Stimulated activated CD4-positive, alpha-beta T cell treated with anti-CD3 and anti-CD28 coated beads, Interleukin-15, amount 100 ng/mL, for 24 hours (primary cell): ENCODE results near the gene TIGD1.
"Not testable (repeated sequence)": the region's sequence is repeated elsewhere in the genome, so short reads cannot be mapped to it uniquely, and the experiment has no call there.

Experiments used
- DNase-seq: peaks from one replicate; pipeline ENCODE4 v3.0.0-alpha.2; 2020

TIGD1 gene

GRCh38 chr2:232538671-232539070, 11.7 kb downstream of the TIGD1 start:
- no peak for DNase-seq

GRCh38 chr2:232537499-232537898, 12.9 kb downstream of the TIGD1 start:
- DNase-seq: no peak

- DNase-seq: no peak
These were observed 13.3 kb downstream of the TIGD1 start for GRCh38 chr2:232537079-232537478.

- DNase-seq: no peak
These were observed 14.4 kb downstream of the TIGD1 start for GRCh38 chr2:232535761-232536530.

- DNase-seq: no peak
These were observed 15.3 kb downstream of the TIGD1 start for GRCh38 chr2:232534940-232535651.

GRCh38 chr2:232533944-232534710, 16.2 kb downstream of the TIGD1 start:
- no peak for DNase-seq

- DNase-seq: not testable (repeated sequence)
These were observed 17.5 kb downstream of the TIGD1 start for GRCh38 chr2:232532821-232533220.

- DNase-seq: no peak
These were observed 17.9 kb downstream of the TIGD1 start for GRCh38 chr2:232532419-232532818.

- no peak for DNase-seq
These were observed 19.6 kb downstream of the TIGD1 start for GRCh38 chr2:232530626-232531260.

GRCh38 chr2:232529806-232530547, 20.4 kb downstream of the TIGD1 start:
- DNase-seq: no peak

- DNase-seq: no peak
These were observed 21.5 kb downstream of the TIGD1 start for GRCh38 chr2:232528746-232529460.

GRCh38 chr2:232527905-232528470, 22.4 kb downstream of the TIGD1 start:
- DNase-seq: no peak

- no peak for DNase-seq
These were observed 23.9 kb downstream of the TIGD1 start for GRCh38 chr2:232526372-232526941.

GRCh38 chr2:232525791-232526371, 24.5 kb downstream of the TIGD1 start, which contains the start of gene CHRND:
Gene CHRND (plus strand): TSS chr2:232526160. CDS start chr2:232526216, 56 bp downstream.
- DNase-seq: no peak

- DNase-seq: no peak
These were observed 25.2 kb downstream of the TIGD1 start for GRCh38 chr2:232525199-232525598.

- no peak for DNase-seq
These were observed 25.6 kb downstream of the TIGD1 start for GRCh38 chr2:232524771-232525170.

- peak; percentile 69 for DNase-seq
These were observed 26.4 kb downstream of the TIGD1 start for GRCh38 chr2:232523682-232524597.

- DNase-seq: no peak
These were observed 27.0 kb downstream of the TIGD1 start for GRCh38 chr2:232523402-232523681.

- no peak for DNase-seq
These were observed 27.5 kb downstream of the TIGD1 start for GRCh38 chr2:232522623-232523401.
